Umbilical cord (tissue), 2 donors: ENCODE measurements around the gene CGREF1. TPM values are rescaled to one million over a fixed set of nuclear protein-coding genes. Genes with fewer than 3 reads are reported as not detected.

Source experiments
- DNase-seq: peaks from one replicate; pipeline ENCODE4 v3.0.0-alpha.2; 2015; ENCODE audit warnings: low spot score
- total RNA-seq: library from RNA; depleted of rRNA; stranded (reverse); fragments of >200 nt; gene quantifications from one replicate; pipeline ENCODE4 v1.2.3, GENCODE V29; 2014; ENCODE audit warnings: low replicate concordance; ENCODE audit not compliant: insufficient read depth

CGREF1 gene
- total RNA-seq, 1 donor from 2014 or later, result 11.6 TPM

DNA sequence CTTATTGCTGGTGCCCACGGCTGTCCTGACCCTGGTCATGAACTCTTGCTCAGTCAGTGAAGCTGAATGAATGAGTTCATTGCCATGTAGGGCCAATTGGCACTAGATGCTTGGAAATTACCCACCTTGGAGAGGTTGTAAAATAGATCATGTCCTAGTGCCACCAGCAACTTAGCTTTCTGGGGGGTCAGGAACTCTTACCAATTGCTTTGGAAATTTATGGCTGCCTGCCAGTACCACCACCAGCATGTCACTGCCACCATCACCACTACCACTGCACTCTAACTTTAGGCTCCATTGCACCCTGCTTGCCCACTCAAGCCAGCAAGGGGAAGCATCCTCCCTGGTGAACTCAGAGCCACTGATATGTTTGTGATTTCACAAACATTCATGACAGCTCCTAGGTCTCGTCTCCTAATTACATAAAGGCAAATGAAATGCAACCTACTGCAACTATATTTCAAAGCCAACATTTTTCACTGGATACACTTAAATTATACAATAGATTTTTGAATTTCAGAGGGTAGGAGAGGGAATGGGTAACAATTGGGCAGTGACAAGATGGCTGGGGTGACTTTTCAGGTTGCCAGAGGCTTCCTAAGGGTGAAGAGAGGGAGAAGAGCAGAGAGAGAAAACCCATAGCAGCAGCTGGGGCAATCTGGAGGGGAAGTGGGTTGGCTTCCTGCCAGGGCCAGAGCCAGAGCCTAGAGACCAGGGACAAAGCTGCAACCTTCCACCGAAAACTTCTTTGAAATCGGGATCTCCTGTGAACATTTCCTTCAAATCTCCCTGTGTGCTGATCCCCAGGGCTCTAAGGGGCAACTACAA, 44.0 kb downstream of the CGREF1 start:
- DNase-seq, result peak; percentile 65

- DNase-seq, result no peak
Measured at GRCh38 chr2:27073782-27074181, 45.1 kb downstream of the CGREF1 start.

DNA sequence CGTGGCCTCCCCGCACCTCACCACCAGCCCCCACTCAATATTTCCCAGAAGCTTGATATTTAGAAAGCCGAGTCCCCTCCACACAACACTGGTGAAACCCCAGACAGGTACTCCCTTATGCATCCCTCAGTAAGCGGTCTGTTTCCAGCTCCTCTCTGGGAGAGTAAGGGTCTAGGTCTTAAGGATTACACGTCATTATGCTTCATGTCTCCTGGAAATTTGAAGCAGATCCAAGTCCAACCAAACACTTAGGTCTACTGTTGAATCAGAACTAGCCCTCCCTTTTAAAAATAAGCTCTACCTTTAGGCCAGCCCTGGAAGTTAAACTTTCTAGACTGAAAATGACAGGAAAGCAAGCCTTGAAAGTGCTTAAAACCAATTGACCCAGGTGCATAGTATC, 46.0 kb downstream of the CGREF1 start:
- DNase-seq, result peak; percentile 60

DNA sequence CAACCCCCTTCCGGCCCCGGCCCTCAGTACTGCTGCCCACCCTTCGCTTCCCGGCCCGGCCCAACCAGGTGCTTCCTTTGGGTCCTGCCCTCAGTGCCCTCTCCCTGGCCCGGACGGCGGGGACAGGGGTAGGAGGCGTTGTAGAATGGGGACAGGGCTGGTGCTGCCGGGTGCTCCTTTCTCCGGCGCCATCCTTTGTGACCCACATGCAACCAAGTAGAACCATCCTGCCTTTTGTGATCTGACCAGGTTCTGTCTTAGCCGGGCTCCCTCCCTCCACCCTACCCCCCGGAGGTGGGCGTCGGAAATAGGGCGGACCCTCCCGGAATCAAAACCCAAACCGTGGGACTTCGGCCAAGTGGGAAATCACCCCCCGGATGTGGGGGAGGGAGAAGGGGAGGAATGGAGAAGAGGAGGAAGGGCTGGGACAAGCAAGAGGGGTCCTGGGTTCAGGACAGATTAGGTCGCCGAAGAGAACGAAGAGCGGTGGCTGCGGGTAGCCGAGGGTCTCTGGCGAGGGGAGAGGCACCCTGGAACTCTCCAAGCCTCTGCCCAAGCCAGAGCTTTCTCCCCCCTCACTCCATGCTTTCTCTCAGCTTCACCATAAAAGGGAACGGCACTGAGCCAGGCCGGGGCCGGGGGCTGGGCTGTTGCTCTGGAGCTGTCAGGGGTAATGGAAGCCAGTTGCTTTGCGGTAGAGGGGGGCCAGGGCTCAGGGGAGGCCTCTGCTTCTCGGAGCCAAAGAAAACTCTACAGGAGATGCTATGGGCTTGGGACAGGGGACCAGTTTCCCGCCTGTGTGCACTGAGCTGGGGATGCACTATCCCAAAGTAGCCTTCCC, 46.7 kb downstream of the CGREF1 start:
- peak; percentile 97 for DNase-seq

DNA sequence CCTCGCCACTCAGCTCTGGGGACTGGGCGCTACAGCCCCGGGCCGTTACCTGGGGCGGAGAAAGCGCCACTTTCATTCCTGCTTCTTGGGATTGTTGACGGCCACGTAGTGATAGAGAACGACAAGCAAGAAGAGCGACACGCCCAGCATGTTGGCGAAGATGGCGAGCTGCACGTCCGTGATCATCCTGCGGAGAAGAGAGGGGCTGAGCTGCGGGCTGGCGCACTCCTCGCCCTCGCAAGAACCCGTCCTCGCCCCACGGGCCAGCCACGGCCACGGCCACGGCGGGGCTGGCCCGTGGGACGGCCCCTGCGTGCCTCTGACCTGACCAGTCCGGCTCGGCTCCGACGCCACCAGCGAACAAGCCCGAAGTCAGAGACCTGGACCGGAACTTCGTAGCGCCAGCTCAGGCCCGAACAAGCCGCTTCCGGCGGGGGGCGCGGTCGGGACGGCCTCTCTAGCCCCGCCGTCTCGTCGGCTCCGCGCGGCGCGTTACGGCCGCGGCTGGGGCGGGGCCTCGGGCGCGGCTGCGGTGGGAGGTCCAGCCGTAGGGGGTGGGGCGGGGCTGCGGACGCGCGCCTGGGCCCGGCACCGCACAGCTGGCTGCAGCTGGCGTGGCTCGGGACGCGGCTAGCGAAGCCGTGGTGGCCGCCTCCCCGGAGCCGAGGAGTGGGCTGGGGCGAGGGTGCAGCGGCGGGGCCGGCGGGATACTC, 47.5 kb downstream of the CGREF1 start, which contains the start of gene OST4:
TSS of gene OST4 (minus strand) at position 378 of the 713 bp plus-strand sequence.
- peak; percentile 96 for DNase-seq

DNA sequence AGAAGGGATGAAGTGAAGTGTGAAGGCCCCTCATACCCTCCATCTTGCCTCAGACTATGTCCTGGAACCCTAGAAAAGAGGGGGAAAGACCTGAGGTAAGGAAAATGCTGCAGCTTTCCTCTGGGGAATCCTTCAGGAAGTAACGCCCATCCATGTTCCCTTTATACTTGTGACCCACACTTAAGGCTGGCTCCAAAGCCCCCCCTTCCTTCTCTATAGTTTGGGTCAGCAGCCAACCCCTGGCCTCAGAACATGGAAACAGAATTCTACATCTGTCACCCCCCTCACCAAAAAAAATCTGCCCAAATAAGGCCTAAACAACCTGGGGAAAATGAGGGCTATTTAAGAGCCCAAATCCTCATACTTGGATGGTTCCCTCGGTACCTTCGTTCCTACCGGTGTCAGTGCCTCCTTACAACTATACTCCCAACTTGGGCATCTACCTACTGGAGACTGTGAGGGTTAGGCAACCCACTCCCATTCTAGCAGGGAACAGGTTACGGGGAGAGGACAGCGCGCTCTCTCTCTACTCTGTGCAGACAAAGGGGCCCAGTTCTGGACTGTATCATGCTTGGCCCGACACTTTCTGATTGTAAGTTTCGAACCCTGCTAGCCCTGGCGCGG, 48.2 kb downstream of the CGREF1 start:
- no peak for DNase-seq

DNA sequence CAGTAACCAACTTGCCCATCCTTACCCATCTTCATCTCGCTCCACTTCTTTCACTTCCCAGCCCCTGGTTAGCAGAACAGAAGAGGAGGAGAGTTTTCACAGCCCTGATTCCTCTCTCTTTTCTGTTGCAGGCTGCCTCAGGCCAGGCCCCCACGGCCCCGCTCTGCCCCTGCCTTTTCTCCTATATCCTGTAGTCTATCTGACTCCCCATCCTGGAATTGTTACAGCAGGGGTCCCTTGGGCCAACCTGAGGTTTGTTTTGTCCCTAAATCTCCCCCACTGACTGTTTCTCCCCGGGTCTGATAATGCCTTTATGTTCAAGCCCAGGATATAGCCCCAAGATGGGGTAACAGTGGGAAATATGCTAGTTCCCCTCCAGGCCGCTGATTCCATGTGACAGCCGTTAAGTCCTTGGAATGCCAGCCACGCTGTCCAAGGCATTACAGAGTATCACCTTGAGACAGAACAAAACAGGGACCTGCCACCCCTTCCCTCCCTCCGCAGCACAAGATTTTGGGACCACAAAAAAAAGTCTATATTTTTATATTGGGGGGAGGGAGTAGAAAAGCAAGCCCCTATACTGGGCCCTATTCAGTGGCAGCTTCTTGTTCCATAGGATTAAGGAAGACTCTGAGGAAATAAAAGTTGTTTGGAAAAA, 48.8 kb downstream of the CGREF1 start:
- no peak for DNase-seq

DNA sequence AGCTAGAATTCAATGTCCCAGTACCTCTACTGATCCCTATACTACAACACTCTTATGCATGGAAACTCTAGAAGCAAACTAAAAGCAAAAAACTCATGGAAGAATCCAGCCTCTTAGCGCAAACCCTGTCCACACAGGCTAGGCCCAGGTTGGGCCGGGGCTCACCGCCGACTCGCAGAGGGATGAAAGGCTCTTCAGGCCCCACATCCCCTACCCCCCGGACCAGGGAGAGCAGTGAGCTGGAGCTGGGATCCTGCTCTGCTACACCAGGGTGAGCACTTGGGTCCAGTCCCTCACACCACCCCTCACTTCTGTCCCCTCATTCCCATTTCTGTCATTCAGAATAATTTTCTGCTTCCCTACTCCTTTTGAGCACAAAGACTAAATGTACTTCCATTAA, 49.5 kb downstream of the CGREF1 start:
- no peak for DNase-seq

DNA sequence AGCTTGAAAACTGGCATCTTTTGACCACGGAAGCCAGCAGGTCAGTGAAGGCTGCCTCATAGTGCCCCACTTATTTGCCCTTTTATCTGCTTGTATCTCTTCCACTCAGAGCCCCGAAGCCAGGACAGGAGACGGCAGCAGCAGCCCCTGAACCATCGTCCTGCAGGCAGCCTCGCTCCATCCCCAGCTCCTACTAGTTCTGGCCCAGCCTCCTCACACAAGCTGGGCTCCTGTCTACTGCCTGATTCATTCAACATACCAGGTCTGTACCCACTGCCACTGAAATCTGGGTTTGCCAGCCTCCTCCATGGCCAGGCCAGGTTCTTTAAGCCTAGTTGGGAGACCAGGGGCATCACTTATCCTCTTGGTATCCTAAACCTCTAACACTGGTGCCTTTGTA, 51.5 kb downstream of the CGREF1 start:
- no peak for DNase-seq

DNA sequence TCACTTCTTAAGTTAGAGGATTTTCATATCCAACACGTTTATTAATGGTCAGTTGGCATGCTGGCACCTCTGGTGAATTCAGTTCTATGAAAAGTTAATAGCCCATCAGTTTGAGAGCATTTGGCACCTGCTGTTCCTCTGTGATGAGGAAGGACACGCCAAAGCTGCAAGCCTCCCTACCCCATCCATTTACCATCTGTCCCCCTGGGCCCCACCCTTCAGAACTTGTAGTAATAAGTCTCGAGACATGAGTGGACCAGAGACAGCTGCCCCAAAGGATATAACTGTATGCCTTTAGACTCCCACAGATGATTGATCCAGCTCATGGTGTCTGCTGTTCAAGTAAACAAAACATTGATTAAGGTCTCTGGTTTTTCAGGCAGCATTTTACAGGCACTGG, 53.8 kb downstream of the CGREF1 start:
- no peak for DNase-seq

DNA sequence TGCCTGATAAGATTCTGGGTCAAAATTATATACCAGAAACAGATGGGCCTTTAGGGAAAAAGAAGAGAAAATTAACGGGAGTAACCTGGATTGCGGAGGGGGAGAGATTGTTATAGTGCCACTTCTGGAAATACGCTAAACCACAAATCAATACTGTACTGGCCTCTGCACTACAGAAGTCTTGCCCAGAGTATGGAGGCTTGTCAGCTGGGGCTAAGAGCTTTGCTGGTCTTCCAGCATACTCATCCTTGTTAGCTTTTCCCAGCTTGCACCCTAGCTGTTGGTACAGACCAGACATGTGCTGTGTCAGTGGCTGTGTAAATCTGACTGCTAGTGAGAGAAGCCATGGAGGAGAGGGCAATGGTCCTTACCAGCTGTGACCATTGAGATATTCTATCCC, 58.6 kb downstream of the CGREF1 start:
- no peak for DNase-seq

DNA sequence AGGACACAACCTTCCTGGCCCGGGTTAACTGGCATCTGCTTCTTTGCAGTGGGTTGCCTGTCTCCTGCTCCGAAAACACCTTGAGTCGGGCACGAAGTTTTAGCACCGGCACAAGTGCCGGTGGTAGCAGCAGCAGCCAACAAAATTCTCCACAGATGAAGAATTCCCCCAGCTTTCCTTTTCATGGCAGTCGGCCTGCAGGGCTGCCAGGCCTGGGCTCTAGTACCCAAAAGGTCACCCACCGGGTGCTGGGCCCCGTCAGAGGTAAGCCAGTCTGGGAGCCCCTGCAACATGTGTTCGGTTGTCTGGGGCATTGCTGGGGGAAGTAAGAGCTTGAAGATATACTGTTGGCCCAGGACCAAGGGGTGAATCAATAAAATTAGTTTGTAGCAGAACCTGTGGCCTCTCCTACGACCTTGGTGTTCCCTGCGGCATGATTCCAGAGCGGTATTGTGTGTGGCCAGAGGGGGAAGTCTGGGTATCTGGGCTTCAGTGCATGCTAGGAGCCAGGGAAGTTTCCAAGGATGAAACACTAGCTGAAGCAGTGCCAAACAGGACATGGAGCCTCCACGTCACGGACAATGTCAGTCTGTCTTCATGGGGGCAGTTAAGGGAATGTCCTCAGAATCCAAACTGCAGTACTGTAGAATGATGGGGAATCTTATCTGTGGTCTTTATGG, 59.6 kb downstream of the CGREF1 start:
- no peak for DNase-seq

DNA sequence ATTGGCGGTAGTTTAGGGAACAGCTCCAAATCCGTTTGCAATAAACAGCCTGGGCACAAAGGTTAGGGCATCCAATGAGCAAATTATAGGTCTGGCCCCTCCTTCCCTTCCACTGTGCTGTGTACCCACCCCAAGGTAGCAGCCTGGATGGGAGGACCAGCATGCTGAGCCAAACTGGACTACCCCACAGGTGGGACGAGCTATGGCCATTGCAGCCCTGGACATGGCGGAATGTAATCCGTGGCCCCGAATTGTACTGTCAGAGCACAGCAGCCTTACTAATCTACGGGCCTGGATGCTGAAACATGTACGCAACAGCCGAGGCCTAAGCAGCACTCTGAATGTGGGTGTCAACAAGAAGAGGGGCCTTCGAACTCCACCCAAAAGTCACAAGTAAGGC, 60.7 kb downstream of the CGREF1 start:
- DNase-seq, result no peak

- no peak for DNase-seq
Measured at GRCh38 chr2:27057184-27057583, 61.7 kb downstream of the CGREF1 start.

DNA sequence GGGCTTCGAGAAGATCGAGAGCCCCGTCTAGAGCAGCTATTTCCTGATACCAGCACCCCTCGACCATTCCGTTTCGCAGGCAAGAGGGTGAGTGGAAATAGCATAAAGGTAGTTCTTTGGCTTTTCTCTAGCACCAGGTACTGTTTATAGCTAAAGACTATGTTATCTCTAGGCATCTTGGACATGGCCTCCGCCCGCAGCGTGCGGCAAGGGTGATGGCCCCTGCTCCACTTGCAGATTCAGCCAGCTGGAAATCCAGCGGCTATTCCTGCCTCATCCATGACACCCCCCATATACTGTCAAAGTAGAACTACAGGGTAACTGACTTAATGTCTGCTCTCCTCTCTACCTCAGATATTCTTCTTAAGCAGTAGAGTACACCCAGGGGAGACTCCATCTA, 64.2 kb downstream of the CGREF1 start:
- DNase-seq, result no peak

GRCh38 chr2:27053776-27054175, 65.2 kb downstream of the CGREF1 start:
- no peak for DNase-seq

- DNase-seq, result no peak
Measured at GRCh38 chr2:27053321-27053720, 65.6 kb downstream of the CGREF1 start.

DNA sequence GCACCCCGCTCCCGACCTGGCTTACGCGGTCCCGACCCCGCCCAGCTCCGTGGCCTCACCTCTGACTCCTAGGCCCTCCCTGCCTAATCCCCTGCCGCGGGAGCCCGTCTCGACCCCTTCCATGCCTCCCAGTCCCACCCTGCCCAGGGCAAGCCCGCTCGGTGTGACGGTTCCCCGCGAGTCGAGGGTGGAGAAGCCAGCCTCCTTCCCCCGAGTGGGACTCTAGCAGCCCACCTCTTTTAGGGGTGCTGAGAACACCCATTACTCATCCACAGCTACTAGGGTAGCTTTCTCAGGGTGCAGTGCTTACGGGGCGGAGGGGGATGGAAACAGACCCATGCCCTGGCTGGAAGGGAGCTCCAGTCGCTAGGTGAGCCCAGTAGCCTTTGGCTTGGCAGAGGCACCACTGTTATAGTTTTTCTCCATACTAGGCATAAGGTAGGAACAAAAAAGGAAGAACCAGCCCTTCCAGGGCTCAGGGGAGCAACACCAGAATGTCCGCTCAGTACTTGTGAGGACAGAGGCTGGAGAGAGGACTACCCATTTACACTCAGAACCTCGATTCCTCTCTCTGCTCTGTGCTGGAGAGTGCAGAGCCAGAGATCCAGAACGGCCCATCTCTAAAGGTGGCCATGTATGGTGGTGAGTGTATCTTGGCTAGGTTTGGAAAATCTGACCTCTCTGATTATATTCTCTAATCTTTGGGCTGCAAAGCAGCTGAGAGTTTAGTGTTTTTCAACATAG, 66.9 kb downstream of the CGREF1 start:
- DNase-seq, result no peak

- peak; percentile 97 for DNase-seq
Measured at GRCh38 chr2:27050996-27051901, 67.7 kb downstream of the CGREF1 start, which contains the start of gene AGBL5. TSS of gene AGBL5 (plus strand) at chr2:27051668. CDS start at chr2:27052959, 1,291 bp downstream.
